Measurements from ENCODE around the gene APIP. TPM values are rescaled to one million over a fixed set of nuclear protein-coding genes. Genes with fewer than 3 reads are reported as not detected.

Gene APIP
- total and polyA plus RNA-seq, 2 of the 8 experiments (the other 6 are each of a cell fraction or from before 2014, with no cell fraction given): 10.4 to 25.7 TPM

GRCh38 chr11:34860518-34860917 is 55.7 kb downstream of the APIP start (continued):
- no peak for TF ChIP-seq RBBP5 (IDR thresholded peaks at IDR 0.05; ENCODE audit: borderline replicate concordance, low read depth, low read length)
